Endothelial cell of umbilical vein (primary cell): ENCODE measurements around the gene CDH1. TPM values are rescaled to one million over a fixed set of nuclear protein-coding genes. Genes with fewer than 3 reads are reported as not detected.

Source experiments
- BruUV-seq: library from RNA; stranded (reverse); fragments of 400-500 nt; replicated peaks from 2 replicates; lab custom pipeline; 2021; lab: Mats Ljungman, UMichigan
- CTCF ChIA-PET: fragments of 300-600, 350-600 bp; sonication (Branson Sonifier 250); formaldehyde crosslinking; loops from one replicate; lab custom pipeline; 2021; ENCODE audit warnings: antibody characterized with exemption, inconsistent platforms; lab: Charles Lee
- POLR2A ChIA-PET: fragments of 300-600, 350-600 bp; sonication (Branson Sonifier 250); formaldehyde crosslinking; loops from one replicate; lab custom pipeline; 2021; ENCODE audit warnings: antibody characterized with exemption, inconsistent platforms; lab: Charles Lee
- DNase-seq: peaks from one replicate; pipeline ENCODE4 v3.0.0-alpha.2; 2011; ENCODE audit warnings: low read depth, low spot score
- FAIRE-seq: peaks from 2 replicates; lab custom pipeline; 2011; peaks lifted over from hg19 to GRCh38; lab: Jason Lieb, UNC
- H2AFZ ChIP-seq: 2 replicates; pipeline ENCODE4 v1.6.0; 2012; ENCODE audit warnings: low read depth, low read length, control low read depth, inconsistent platforms
- H3K27ac ChIP-seq: 2 replicates; pipeline ENCODE4 v1.5.1; 2011; ENCODE audit warnings: low read depth, mild to moderate bottlenecking, control low read depth, low read length, moderate library complexity; ENCODE audit not compliant: insufficient read depth
- H3K27me3 ChIP-seq, 2 experiments: 2 replicates each; pipeline versions ENCODE4 v1.6.0 to v1.6.1; 2011; ENCODE audit warnings: low read length in 2 of 2, mixed read lengths in 1 of 2; ENCODE audit not compliant: control insufficient read depth in 2 of 2, insufficient read depth in 2 of 2
- H3K36me3 ChIP-seq, 2 experiments: 2 replicates in 1 of 2; 3 replicates in 1 of 2; pipeline ENCODE4 v1.5.1; 2011; ENCODE audit warnings: low read length in 2 of 2, mild to moderate bottlenecking in 1 of 2, moderate library complexity in 1 of 2; ENCODE audit not compliant: control insufficient read depth in 2 of 2, insufficient read depth in 2 of 2; ENCODE audit errors: extremely low read depth in 1 of 2
- H3K4me1 ChIP-seq: 3 replicates; pipeline ENCODE4 v1.5.1; 2011; ENCODE audit warnings: mild to moderate bottlenecking, low read length; ENCODE audit not compliant: control insufficient read depth, insufficient read depth; ENCODE audit errors: extremely low read depth
- H3K4me2 ChIP-seq: 2 replicates; pipeline ENCODE4 v1.6.1; 2011; ENCODE audit warnings: low read length, control low read depth, mixed read lengths; ENCODE audit not compliant: insufficient read depth
- H3K4me3 ChIP-seq, 3 experiments: fragments of 200-600 bp in 1 of 3; sonication (generic), shearing (Covaris generic) in 1 of 3; replicated peaks in 1 of 3; 2 replicates each; pipeline ENCODE4 v1.5.1; 2011 to 2016; ENCODE audit warnings: control low read depth in 3 of 3, low read length in 3 of 3, mild to moderate bottlenecking in 2 of 3, inconsistent platforms in 1 of 3, low read depth in 1 of 3, moderate library complexity in 1 of 3; ENCODE audit not compliant: insufficient read depth in 1 of 3
- H3K79me2 ChIP-seq: 2 replicates; pipeline ENCODE4 v1.6.0; 2012; ENCODE audit warnings: low read length, inconsistent platforms; ENCODE audit not compliant: control insufficient read depth, insufficient read depth
- H3K9ac ChIP-seq: replicated peaks from 2 replicates; pipeline ENCODE3; 2011; ENCODE audit warnings: low read length, control low read depth; ENCODE audit not compliant: insufficient read depth; ENCODE audit errors: extremely low read depth
- H3K9me1 ChIP-seq: replicated peaks from 3 replicates; pipeline ENCODE4 v1.6.0; 2011; ENCODE audit warnings: mild to moderate bottlenecking, low read length; ENCODE audit not compliant: control insufficient read depth, insufficient read depth; ENCODE audit errors: extremely low read depth
- H3K9me3 ChIP-seq: replicated peaks from 2 replicates; pipeline ENCODE4 v1.5.1; 2012; ENCODE audit warnings: low read length, inconsistent platforms; ENCODE audit not compliant: control insufficient read depth, insufficient read depth
- H4K20me1 ChIP-seq: replicated peaks from 2 replicates; pipeline ENCODE3; 2011; ENCODE audit warnings: mild to moderate bottlenecking, low read length; ENCODE audit not compliant: control insufficient read depth, insufficient read depth; ENCODE audit errors: extremely low read depth
- CTCF ChIP-seq, 2 donors: IDR thresholded peaks; 1 replicate in 1 of 2; 2 replicates in 1 of 2; pipeline ENCODE4 v1.5.1; 2011; ENCODE audit warnings: low read length in 2 of 2, mild to moderate bottlenecking in 2 of 2, moderate library complexity in 2 of 2, control low read depth in 1 of 2, inconsistent platforms in 1 of 2, low read depth in 1 of 2; ENCODE audit not compliant: insufficient read depth in 1 of 2; ENCODE audit errors: extremely low read depth in 1 of 2
- EZH2 ChIP-seq: IDR thresholded peaks from 2 replicates; pipeline ENCODE4 v1.6.1; 2012; ENCODE audit warnings: borderline replicate concordance, low read depth, mild to moderate bottlenecking, moderate library complexity, low read length, inconsistent platforms; ENCODE audit not compliant: severe bottlenecking
- FOS ChIP-seq: IDR thresholded peaks from 2 replicates; pipeline ENCODE4 v1.6.1; 2011; ENCODE audit warnings: mild to moderate bottlenecking, low read length, moderate library complexity, borderline replicate concordance; ENCODE audit not compliant: insufficient read depth
- GATA2 ChIP-seq: IDR thresholded peaks from 2 replicates; pipeline ENCODE4 v1.7.0; 2011; ENCODE audit warnings: low read depth, mild to moderate bottlenecking, moderate library complexity, mixed read lengths, low read length; ENCODE audit not compliant: insufficient read length, insufficient read depth
- JUN ChIP-seq: IDR thresholded peaks from 2 replicates; pipeline ENCODE4 v1.6.1; 2011; ENCODE audit warnings: borderline replicate concordance, low read depth; ENCODE audit not compliant: insufficient read length, insufficient read depth
- MAX ChIP-seq: IDR thresholded peaks from 2 replicates; pipeline ENCODE4 v1.6.1; 2011; ENCODE audit not compliant: insufficient read depth, insufficient read length
- MYC ChIP-seq: IDR thresholded peaks from one replicate; pipeline ENCODE4 v1.6.1; 2011; ENCODE audit warnings: mild to moderate bottlenecking, low read depth, low read length
- POLR2A ChIP-seq: IDR thresholded peaks from 2 replicates; pipeline ENCODE4 v1.6.1; 2012; ENCODE audit warnings: low read depth, mild to moderate bottlenecking, control low read depth, low read length
- dilution Hi-C: fragments of 300-500 bp; cut with MboI; formaldehyde crosslinking; loops from one replicate; pipeline ENCODE4 v1.15.0; 2019; ENCODE audit warnings: low sequenced_read_pairs; ENCODE audit not compliant: extremely low pct_ligation_motif_present
- intact Hi-C: fragments of 100-400 bp; cut with micrococcal nuclease; formaldehyde crosslinking; loops from one replicate; pipeline ENCODE4 v1.10.0; 2022
- polyA plus RNA-seq, 4 experiments: library from polyadenylated mRNA; depleted of rRNA in 3 of 4; stranded (reverse) in 3 of 4; unstranded in 1 of 4; fragments of >200 nt; gene quantifications; 2 replicates each; pipeline versions ENCODE4 v1.2.1 to v1.2.3, GENCODE V29; 2011 to 2012; ENCODE audit warnings: missing spikeins in 1 of 4
- total RNA-seq: library from RNA; stranded (reverse); gene quantifications from 2 replicates; pipeline ENCODE4 v1.2.3, GENCODE V29; 2021

The CDH1 gene
- total and polyA plus RNA-seq, 2 donors (not counting 3 experiments of a cell fraction or from before 2014, with no cell fraction given) = 0.28 to 0.69 TPM

GRCh38 chr16:68768771-68769170 lies 31.7 kb downstream of the CDH1 start:
- no peak for DNase-seq
- H3K27ac ChIP-seq = no peak overlapping the region
- no peaks in the 10 kb centered on the region for H4K20me1 ChIP-seq
- H3K9me3 ChIP-seq = no peaks in the 10 kb centered on the region
- TF ChIP-seq JUN = no peak
- TF ChIP-seq POLR2A = no peak
- TF ChIP-seq CTCF (IDR thresholded peaks at IDR 0.05; ENCODE audit: extremely low read depth in 1 of 2, insufficient read depth in 1 of 2, low read depth in 1 of 2, low read length in 2 of 2) = no peak
- no peak for TF ChIP-seq MAX
- TF ChIP-seq GATA2 = no peak
- TF ChIP-seq MYC = no peak
- TF ChIP-seq EZH2 = no peak
- no peak for TF ChIP-seq FOS
- no peak overlapping the region for H3K4me3 ChIP-seq
- no peak overlapping the region for H2AFZ ChIP-seq
- POLR2A ChIA-PET = no interaction called here
- no peaks in the 10 kb centered on the region for H3K36me3 ChIP-seq
- no peak overlapping the region for H3K9ac ChIP-seq
- H3K4me2 ChIP-seq = no peak overlapping the region
- no peak for FAIRE-seq
- CTCF ChIA-PET = interaction anchor here (0.8 to 1.1 kb wide), 2 partner anchors 18 to 78 kb away, joined by 3 read pairs; no protein-coding TSS in a partner anchor
- no peaks in the 10 kb centered on the region for H3K79me2 ChIP-seq
- H3K27me3 ChIP-seq = no peaks in the 10 kb centered on the region
- no TSS peak for BruUV-seq
- H3K4me1 ChIP-seq = no peaks in the 10 kb centered on the region
- H3K9me1 ChIP-seq = no peaks in the 10 kb centered on the region
- intact Hi-C loops = no loop called here
- dilution Hi-C loops = no loop called here
